CD4-positive, alpha-beta T cell (primary cell): ENCODE results near the gene SDK1. TPM values are rescaled to one million over a fixed set of nuclear protein-coding genes. Genes with fewer than 3 reads are reported as not detected.

Source experiments
- ATAC-seq: fragments of 200-7000 bp; cut with Tn5 transposase; one replicate; pipeline ENCODE4 v1.10.0; 2022; ENCODE audit warnings: mild to moderate bottlenecking; ENCODE audit not compliant: poor library complexity
- CTCF ChIA-PET: fragments of 350-600 bp; sonication (Branson Sonifier 250); formaldehyde crosslinking; loops from one replicate; lab custom pipeline; 2021; ENCODE audit warnings: antibody characterized with exemption, inconsistent platforms; lab: Charles Lee
- POLR2A ChIA-PET: fragments of 350-600 bp; sonication (Branson Sonifier 250); formaldehyde crosslinking; loops from one replicate; lab custom pipeline; 2021; ENCODE audit warnings: antibody characterized with exemption, inconsistent platforms; lab: Charles Lee
- DNase-seq, 14 experiments: peaks; one replicate each; pipeline ENCODE4 v3.0.0-alpha.2; 2013 to 2020; ENCODE audit warnings: mixed read lengths in 2 of 14
- H3K27ac ChIP-seq, 2 donors: one replicate each; pipeline versions ENCODE4 v1.5.1 to v1.7.0; 2013; ENCODE audit warnings: low read length in 2 of 2, low read depth in 1 of 2, mild to moderate bottlenecking in 1 of 2
- H3K27me3 ChIP-seq, 2 experiments: 1 replicate in 1 of 2; 2 replicates in 1 of 2; pipeline versions ENCODE4 v1.6.1 to v1.7.0; 2013; ENCODE audit warnings: low read length in 2 of 2, control low read depth in 1 of 2, mild to moderate bottlenecking in 1 of 2, moderate library complexity in 1 of 2; ENCODE audit not compliant: insufficient read depth in 2 of 2, control insufficient read depth in 1 of 2
- H3K36me3 ChIP-seq: one replicate; pipeline ENCODE4 v1.6.1; 2013; ENCODE audit warnings: low read length, control low read depth; ENCODE audit not compliant: insufficient read depth
- H3K4me1 ChIP-seq: one replicate; pipeline ENCODE4 v1.6.1; 2013; ENCODE audit warnings: low read length, control low read depth; ENCODE audit not compliant: insufficient read depth
- H3K4me3 ChIP-seq: one replicate; pipeline ENCODE4 v1.5.1; 2013; ENCODE audit warnings: mild to moderate bottlenecking, low read length, moderate library complexity
- H3K9me3 ChIP-seq, 2 experiments: 1 replicate in 1 of 2; 2 replicates in 1 of 2; pipeline versions ENCODE4 v1.6.1 to v1.7.0; 2013; ENCODE audit warnings: low read length in 2 of 2, mild to moderate bottlenecking in 2 of 2, control low read depth in 1 of 2, moderate library complexity in 1 of 2; ENCODE audit not compliant: control insufficient read depth in 1 of 2, insufficient read depth in 1 of 2
- H3K27ac Mint-ChIP-seq: one replicate; pipeline ENCODE4 v1.8.0; 2020; ENCODE audit warnings: mixed read lengths
- H3K27me3 Mint-ChIP-seq: one replicate; pipeline ENCODE4 v1.8.0; 2021; ENCODE audit warnings: mixed read lengths
- H3K36me3 Mint-ChIP-seq: one replicate; pipeline ENCODE4 v1.8.0; 2021; ENCODE audit warnings: low read depth, mixed read lengths
- H3K4me1 Mint-ChIP-seq: one replicate; pipeline ENCODE4 v1.8.0; 2021; ENCODE audit warnings: low read depth, mixed read lengths
- H3K4me3 Mint-ChIP-seq: one replicate; pipeline ENCODE4 v1.8.0; 2020; ENCODE audit warnings: mild to moderate bottlenecking, mixed read lengths
- H3K9me3 Mint-ChIP-seq: one replicate; pipeline ENCODE4 v1.8.0; 2020; ENCODE audit warnings: mixed read lengths
- intact Hi-C, 2 experiments: fragments of 100-400 bp; cut with DNase I in 1 of 2; cut with micrococcal nuclease in 1 of 2; formaldehyde crosslinking; loops; one replicate each; pipeline versions ENCODE4 v1.15.1 to v1.9.0; 2023 to 2025; cut with DNase I, micrococcal nuclease
- total RNA-seq, 174 experiments: library from RNA in 2 of 174; stranded (reverse) in 2 of 174; gene quantifications; one replicate each; pipeline ENCODE4 v1.2.3 and lab custom pipeline; 2021 to 2026
- TF ChIP-seq, protein P1 (sequence below): fragments of 200-600 bp; IDR thresholded peaks from one replicate; pipeline ENCODE4 v1.8.0; 2022; ENCODE audit warnings: antibody characterized with exemption, mild to moderate bottlenecking

SDK1 gene
- total RNA-seq, 2 experiments from 2014 or later: 1.1 to 1.3 TPM

DNA sequence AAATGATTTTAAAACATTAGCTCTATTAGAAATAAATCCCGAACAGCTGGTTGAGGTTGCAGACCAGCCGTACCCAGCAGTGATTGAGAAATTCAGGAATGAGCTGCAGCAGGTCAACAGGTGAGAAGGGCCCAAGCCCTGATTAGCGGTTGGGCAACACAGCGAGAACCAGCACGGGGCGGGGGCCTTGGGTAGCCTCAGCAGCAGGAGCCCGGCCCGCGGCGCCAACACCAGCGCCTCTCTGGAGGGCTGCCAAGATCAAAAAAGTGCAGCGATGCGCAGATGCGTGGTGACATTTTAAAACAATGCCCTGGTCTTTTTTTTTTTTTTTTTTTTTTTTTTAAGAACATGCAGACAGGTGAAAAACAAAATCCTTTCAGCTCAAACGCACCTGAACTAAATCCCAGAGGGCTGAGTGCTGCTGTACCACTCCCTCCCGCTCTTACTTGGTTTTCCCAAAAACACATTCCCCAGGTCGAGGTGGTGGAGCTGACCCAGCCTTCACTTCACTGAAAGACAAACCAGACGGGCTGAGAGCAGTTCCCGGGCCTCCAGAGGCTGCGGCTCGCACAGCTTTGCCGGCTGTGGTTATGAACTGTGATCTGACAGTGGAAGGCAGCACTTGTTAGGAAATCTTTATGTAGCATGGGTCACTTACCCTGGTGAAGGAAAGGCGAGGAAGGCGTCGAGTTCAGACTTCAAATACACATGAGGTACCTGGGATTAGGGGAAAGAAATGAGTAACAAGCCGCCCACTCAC is 579.4 kb downstream of the SDK1 start:
- no peak overlapping the region for H3K4me3 ChIP-seq
- POLR2A ChIA-PET: no interaction called here

DNA sequence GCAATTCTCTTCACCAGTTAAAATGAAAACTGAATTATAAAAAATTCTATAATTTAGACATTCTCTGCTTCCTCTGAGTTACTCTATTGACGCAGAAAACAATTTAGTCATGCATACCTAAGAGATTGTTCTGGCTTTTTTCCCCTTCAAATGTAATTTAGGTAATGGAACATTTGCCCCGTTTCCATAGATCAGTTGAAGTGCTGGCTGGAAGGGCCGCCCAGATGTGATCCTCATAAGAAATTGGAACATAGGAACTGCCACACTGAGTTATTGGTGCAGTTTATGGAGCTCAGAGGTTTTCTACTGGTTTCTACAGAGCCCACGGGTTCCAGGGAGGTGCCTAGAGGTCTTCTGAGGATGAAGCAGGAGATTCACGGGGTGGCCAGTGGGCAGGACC is 581.7 kb downstream of the SDK1 start:
- Histone ChIP-seq H3K9me3 (no peaks in the 10 kb centered on the region), H3K36me3 (no peaks in the 10 kb centered on the region), H3K4me3 (no peak overlapping the region), H3K27ac (no peak overlapping the region), H3K27me3 (no peaks in the 10 kb centered on the region), H3K4me1 (no peaks in the 10 kb centered on the region)
- no peaks in the 10 kb centered on the region for H3K9me3 Mint-ChIP-seq
- no peaks in the 10 kb centered on the region for H3K4me1 Mint-ChIP-seq
- POLR2A ChIA-PET: no interaction called here
- H3K36me3 Mint-ChIP-seq: no peaks in the 10 kb centered on the region
- no peaks in the 10 kb centered on the region for H3K27me3 Mint-ChIP-seq
- TF ChIP-seq, protein P1, sequence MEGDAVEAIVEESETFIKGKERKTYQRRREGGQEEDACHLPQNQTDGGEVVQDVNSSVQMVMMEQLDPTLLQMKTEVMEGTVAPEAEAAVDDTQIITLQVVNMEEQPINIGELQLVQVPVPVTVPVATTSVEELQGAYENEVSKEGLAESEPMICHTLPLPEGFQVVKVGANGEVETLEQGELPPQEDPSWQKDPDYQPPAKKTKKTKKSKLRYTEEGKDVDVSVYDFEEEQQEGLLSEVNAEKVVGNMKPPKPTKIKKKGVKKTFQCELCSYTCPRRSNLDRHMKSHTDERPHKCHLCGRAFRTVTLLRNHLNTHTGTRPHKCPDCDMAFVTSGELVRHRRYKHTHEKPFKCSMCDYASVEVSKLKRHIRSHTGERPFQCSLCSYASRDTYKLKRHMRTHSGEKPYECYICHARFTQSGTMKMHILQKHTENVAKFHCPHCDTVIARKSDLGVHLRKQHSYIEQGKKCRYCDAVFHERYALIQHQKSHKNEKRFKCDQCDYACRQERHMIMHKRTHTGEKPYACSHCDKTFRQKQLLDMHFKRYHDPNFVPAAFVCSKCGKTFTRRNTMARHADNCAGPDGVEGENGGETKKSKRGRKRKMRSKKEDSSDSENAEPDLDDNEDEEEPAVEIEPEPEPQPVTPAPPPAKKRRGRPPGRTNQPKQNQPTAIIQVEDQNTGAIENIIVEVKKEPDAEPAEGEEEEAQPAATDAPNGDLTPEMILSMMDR: no peak
- no peak overlapping the region for H3K4me3 Mint-ChIP-seq
- no peak overlapping the region for H3K27ac Mint-ChIP-seq
- ATAC-seq (no peak), DNase-seq (no peak)
- CTCF ChIA-PET: no interaction called here
- intact Hi-C loops: no loop called here

More for the DNA sequence above, 579.4 kb downstream of the SDK1 start:
- CTCF ChIA-PET: interaction anchor here (0.7 kb wide), 1 partner anchor 27 kb away, joined by 3 read pairs; no protein-coding TSS in a partner anchor
- Mint-ChIP-seq H3K9me3 (no peaks in the 10 kb centered on the region), H3K36me3 (no peaks in the 10 kb centered on the region), H3K27me3 (peaks cover 9% of the 10 kb centered on the region), H3K27ac (no peak overlapping the region), H3K4me1 (no peaks in the 10 kb centered on the region), H3K4me3 (no peak overlapping the region)
- H3K4me1 ChIP-seq: no peaks in the 10 kb centered on the region
- intact Hi-C loops: no loop called here
- TF ChIP-seq, protein P1: no peak
- peaks cover 0 to 6% of the 10 kb centered on the region in 2 experiments for H3K27me3 ChIP-seq
- DNase-seq (no peak), ATAC-seq (no peak)
- no peak overlapping the region for H3K27ac ChIP-seq
- no peaks in the 10 kb centered on the region for H3K36me3 ChIP-seq
- H3K9me3 ChIP-seq: no peaks in the 10 kb centered on the region

DNA sequence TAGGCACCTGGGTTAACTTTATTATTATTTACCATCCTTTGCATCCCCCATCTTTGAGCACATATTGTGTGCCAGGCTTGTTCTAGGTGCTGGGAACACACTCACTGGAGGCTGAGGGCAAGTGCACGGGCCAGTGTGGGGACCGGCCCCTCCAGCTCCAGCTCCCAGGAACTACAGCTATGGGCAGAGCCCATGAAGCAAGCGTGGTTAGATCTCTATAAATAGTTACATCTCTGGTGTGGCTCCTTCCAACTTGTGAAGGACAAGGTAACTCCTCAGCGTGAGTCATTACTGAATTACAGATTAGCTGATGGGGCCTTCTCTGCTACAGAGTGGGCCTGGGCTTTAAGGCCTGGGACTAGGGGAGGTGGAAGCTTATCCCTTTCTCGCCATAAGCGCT is 583.5 kb downstream of the SDK1 start:
- H3K9me3 Mint-ChIP-seq: no peaks in the 10 kb centered on the region
- Histone ChIP-seq H3K4me3 (no peak overlapping the region), H3K9me3 (no peaks in the 10 kb centered on the region), H3K36me3 (no peaks in the 10 kb centered on the region), H3K27me3 (no peaks in the 10 kb centered on the region), H3K4me1 (no peaks in the 10 kb centered on the region), H3K27ac (no peak overlapping the region)
- TF ChIP-seq, protein P1: no peak
- ATAC-seq: no peak
- intact Hi-C loops: no loop called here
- no peaks in the 10 kb centered on the region for H3K36me3 Mint-ChIP-seq
- H3K27ac Mint-ChIP-seq: no peak overlapping the region
- no peak for DNase-seq
- H3K4me1 Mint-ChIP-seq: no peaks in the 10 kb centered on the region
- no peaks in the 10 kb centered on the region for H3K27me3 Mint-ChIP-seq
- ChIA-PET CTCF (no interaction called here), POLR2A (no interaction called here)
- H3K4me3 Mint-ChIP-seq: no peak overlapping the region
